PC-9 (cell line): ENCODE measurements around the gene ZNF2. TPM values are rescaled to one million over a fixed set of nuclear protein-coding genes. Genes with fewer than 3 reads are reported as not detected.

Experiments
- BruUV-seq: library from RNA; stranded (reverse); fragments of 400-500 nt; replicated peaks from 2 replicates; lab custom pipeline; 2021; lab: Mats Ljungman, UMichigan
- CTCF ChIA-PET: fragments of 300-600 bp; sonication (Branson Sonifier 250); formaldehyde crosslinking; loops from one replicate; lab custom pipeline; 2022; ENCODE audit warnings: antibody characterized with exemption; lab: Charles Lee
- POLR2A ChIA-PET: fragments of 300-600 bp; sonication (Branson Sonifier 250); formaldehyde crosslinking; loops from one replicate; lab custom pipeline; 2022; ENCODE audit warnings: antibody characterized with exemption; ENCODE audit not compliant: unreplicated experiment; lab: Charles Lee
- DNase-seq, 2 experiments: peaks; one replicate each; pipeline versions ENCODE4 v3.0.0 to v3.0.0-alpha.2; 2015 to 2022; ENCODE audit warnings: mixed read lengths in 1 of 2
- H2AFZ ChIP-seq: fragments of 200-600 bp; sonication (generic); 2 replicates; pipeline ENCODE4 v1.8.1; 2017; ENCODE audit warnings: antibody characterized with exemption
- H3F3A ChIP-seq: fragments of 200-600 bp; sonication (generic); 2 replicates; pipeline ENCODE4 v1.8.1; 2017; ENCODE audit warnings: antibody characterized with exemption, mild to moderate bottlenecking, low read depth; ENCODE audit not compliant: insufficient read depth
- H3K27ac ChIP-seq: fragments of 200-600 bp; sonication (generic); 2 replicates; pipeline ENCODE4 v1.6.1; 2016; ENCODE audit warnings: mixed run types
- H3K27me3 ChIP-seq: fragments of 200-600 bp; sonication (generic); 2 replicates; pipeline ENCODE4 v1.6.1; 2016; ENCODE audit warnings: low read depth, mixed run types; ENCODE audit not compliant: insufficient read depth
- H3K36me3 ChIP-seq: fragments of 200-600 bp; sonication (generic); 2 replicates; pipeline ENCODE4 v1.6.1; 2016; ENCODE audit warnings: low read depth, mixed run types
- H3K4me1 ChIP-seq: fragments of 200-600 bp; sonication (generic); replicated peaks from 2 replicates; pipeline ENCODE4 v1.6.1; 2016; ENCODE audit warnings: mixed run types; ENCODE audit not compliant: insufficient read depth
- H3K4me2 ChIP-seq: fragments of 200-600 bp; sonication (generic); 2 replicates; pipeline ENCODE4 v1.6.1; 2017; ENCODE audit warnings: mixed run types
- H3K4me3 ChIP-seq: fragments of 200-600 bp; sonication (generic); 2 replicates; pipeline ENCODE4 v1.6.1; 2016; ENCODE audit warnings: mixed run types
- H3K79me2 ChIP-seq: fragments of 200-600 bp; sonication (generic); 2 replicates; pipeline ENCODE4 v1.6.1; 2017; ENCODE audit warnings: low read depth, mixed run types
- H3K9me2 ChIP-seq: fragments of 200-600 bp; sonication (generic); 2 replicates; pipeline ENCODE4 v1.8.1; 2017; ENCODE audit warnings: mild to moderate bottlenecking; ENCODE audit not compliant: insufficient read depth
- H3K9me3 ChIP-seq: fragments of 200-600 bp; sonication (generic); 2 replicates; pipeline ENCODE4 v1.8.1; 2016; ENCODE audit warnings: low read depth; ENCODE audit not compliant: insufficient read depth
- H4K20me1 ChIP-seq: fragments of 200-600 bp; sonication (generic); 2 replicates; pipeline ENCODE4 v1.8.1; 2017; ENCODE audit not compliant: insufficient read depth
- CTCF ChIP-seq: fragments of 200-600 bp; sonication (generic); conservative IDR thresholded peaks from 2 replicates; pipeline ENCODE4 v1.6.1; 2017; ENCODE audit warnings: mixed run types, antibody characterized with exemption, mild to moderate bottlenecking, moderate library complexity
- EZH2 ChIP-seq: fragments of 200-600 bp; sonication (generic); IDR thresholded peaks from 2 replicates; pipeline ENCODE4 v1.8.0; 2017; ENCODE audit warnings: antibody characterized with exemption, low read depth
- intact Hi-C: fragments of 100-400 bp; cut with micrococcal nuclease; formaldehyde crosslinking; loops from one replicate; pipeline ENCODE4 v1.10.0; 2022; ENCODE audit not compliant: unreplicated experiment
- total RNA-seq: library from RNA; stranded (reverse); gene quantifications from 2 replicates; pipeline ENCODE4 v1.2.3, GENCODE V29; 2021

ZNF2 gene
- total RNA-seq, 1 experiment from 2014 or later: 4.9 TPM

- TF ChIP-seq EZH2: no peak
- TF ChIP-seq CTCF: no peak
Observed at GRCh38 chr2:95206096-95206495, 40.5 kb downstream of the ZNF2 start.

DNA sequence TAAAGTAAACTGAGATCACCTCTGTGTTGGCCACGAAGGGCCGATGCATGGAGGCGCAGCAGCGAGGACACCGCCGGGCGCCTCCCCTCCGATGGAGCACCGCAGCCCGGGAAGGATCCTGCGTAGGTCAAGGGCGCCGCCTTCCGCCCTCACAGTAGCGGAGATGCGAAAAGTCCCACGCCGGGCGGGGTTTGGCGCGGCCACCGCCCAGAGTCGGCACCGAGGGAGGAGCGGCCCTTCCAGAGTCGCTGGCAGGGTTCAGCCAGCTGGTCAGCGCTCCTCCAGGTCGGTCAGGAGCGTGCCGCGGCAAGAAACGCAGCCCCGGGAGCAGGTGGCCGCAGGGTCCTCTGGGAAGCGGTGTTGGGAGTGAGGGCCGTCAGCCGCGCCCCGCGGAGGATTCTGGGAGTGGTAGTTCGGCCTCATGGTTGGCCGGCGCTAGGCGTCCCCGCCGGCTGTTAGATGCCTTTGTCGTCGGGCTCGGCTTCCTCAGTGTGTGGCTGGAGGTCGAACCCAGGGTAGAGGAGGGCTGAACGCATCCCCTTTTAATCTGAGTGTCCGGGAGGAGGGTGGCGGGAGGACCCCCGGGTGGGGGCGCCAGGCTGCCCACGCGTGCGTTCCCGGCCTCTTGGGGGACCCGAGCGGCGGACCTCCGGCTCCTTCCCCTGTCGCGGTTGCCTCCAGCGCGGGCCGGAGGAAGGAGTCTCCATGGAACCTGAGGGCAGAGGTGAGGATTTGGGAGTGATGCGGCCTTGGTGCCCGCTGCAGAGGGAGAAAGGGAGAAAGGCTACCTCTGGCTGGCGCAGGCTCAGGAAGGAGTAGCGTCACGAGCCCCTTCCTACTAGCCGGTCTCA lies 41.7 kb downstream of the ZNF2 start, which contains the start of gene ZNF892:
Gene ZNF892, plus strand, starts transcription at position 411 of the 851 bp plus-strand sequence. Its CDS starts 295 bp downstream, at position 706.
- H3K9me3 ChIP-seq: peaks cover 41% of the 10 kb centered on the region
- H3K4me2 ChIP-seq: peak within 1 kb of the TSS; percentile 84
- no peaks in the 10 kb centered on the region for H3K79me2 ChIP-seq
- TSS peak; percentile 67 for BruUV-seq
- H3K27ac ChIP-seq: no peak within 1 kb of the TSS
- ChIA-PET POLR2A (no interaction called here), CTCF (interaction anchor here (0.6 kb wide), 1 partner anchor 33 kb away, joined by 4 read pairs; no protein-coding TSS in a partner anchor)
- intact Hi-C loops: loop anchor here (10.0 kb wide), 1 partner anchor 333 kb away; the partner anchor contains the start of gene TEKT4
- no peaks in the 10 kb centered on the region for H3F3A ChIP-seq
- no peaks in the 10 kb centered on the region for H3K9me2 ChIP-seq
- H3K4me3 ChIP-seq: peak within 1 kb of the TSS; percentile 63
- peaks cover 6% of the 10 kb centered on the region; the same call in 1 of the 2 replicates for H3K4me1 ChIP-seq
- H4K20me1 ChIP-seq: no peaks in the 10 kb centered on the region
- H2AFZ ChIP-seq: peak within 1 kb of the TSS; percentile 88
- H3K36me3 ChIP-seq: no peaks in the 10 kb centered on the region
- DNase-seq: peak; percentile 86 to 94
- TF ChIP-seq CTCF: peak; percentile 59
- no peak for TF ChIP-seq EZH2
- no peaks in the 10 kb centered on the region for H3K27me3 ChIP-seq

More at GRCh38 chr2:95206096-95206495, 40.5 kb downstream of the ZNF2 start:
- Histone ChIP-seq H3K27me3 (no peaks in the 10 kb centered on the region), H4K20me1 (no peaks in the 10 kb centered on the region), H3K4me2 (peak overlapping the region; percentile 84), H3K4me1 (peaks cover 6% of the 10 kb centered on the region; the same call in 1 of the 2 replicates), H3K36me3 (no peaks in the 10 kb centered on the region), H3K9me3 (peaks cover 34% of the 10 kb centered on the region), H3F3A (no peaks in the 10 kb centered on the region), H3K9me2 (no peaks in the 10 kb centered on the region), H3K79me2 (no peaks in the 10 kb centered on the region), H2AFZ (no peak overlapping the region), H3K27ac (no peak overlapping the region), H3K4me3 (peak overlapping the region; percentile 63; the same call in 1 of the 2 replicates)
- CTCF ChIA-PET: no interaction called here
- no TSS peak for BruUV-seq
- intact Hi-C loops: loop anchor here (10.0 kb wide), 1 partner anchor 331 kb away; the partner anchor contains the start of gene TEKT4
- DNase-seq: no peak
- POLR2A ChIA-PET: no interaction called here

DNA sequence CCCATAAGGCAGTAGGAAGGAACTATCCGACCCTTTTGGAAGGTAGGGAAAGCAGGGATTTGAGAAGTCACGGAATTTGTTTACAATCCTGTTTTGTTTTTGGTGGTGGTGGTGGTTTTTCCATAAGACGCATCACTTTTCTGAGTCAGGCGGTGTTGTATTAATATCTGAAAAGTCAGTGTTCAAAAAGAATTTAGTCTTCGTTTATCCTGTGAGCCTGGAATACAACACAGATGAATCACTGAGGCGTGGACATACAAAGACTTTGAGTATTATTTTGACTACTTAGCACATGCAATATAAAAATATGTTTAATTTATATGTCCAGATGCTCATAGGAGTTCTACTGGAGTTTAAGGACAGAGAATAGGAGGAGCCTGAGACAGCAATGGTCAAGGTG lies 42.5 kb downstream of the ZNF2 start:
- CTCF ChIA-PET: no interaction called here
- no peaks in the 10 kb centered on the region for H3K36me3 ChIP-seq
- no TSS peak for BruUV-seq
- DNase-seq: no peak
- no peaks in the 10 kb centered on the region for H3K79me2 ChIP-seq
- POLR2A ChIA-PET: no interaction called here
- peak overlapping the region; percentile 63; the same call in 1 of the 2 replicates for H3K4me3 ChIP-seq
- H3F3A ChIP-seq: no peaks in the 10 kb centered on the region
- no peaks in the 10 kb centered on the region for H3K27me3 ChIP-seq
- peaks cover 48% of the 10 kb centered on the region for H3K9me3 ChIP-seq
- H3K4me2 ChIP-seq: peak overlapping the region; percentile 84; the same call in 1 of the 2 replicates
- H3K9me2 ChIP-seq: no peaks in the 10 kb centered on the region
- H3K4me1 ChIP-seq: peaks cover 6% of the 10 kb centered on the region; the same call in 1 of the 2 replicates
- TF ChIP-seq CTCF: no peak
- no peak for TF ChIP-seq EZH2
- intact Hi-C loops: loop anchor here (10.0 kb wide), 1 partner anchor 333 kb away; the partner anchor contains the start of gene TEKT4
- H4K20me1 ChIP-seq: no peaks in the 10 kb centered on the region
- no peak overlapping the region for H2AFZ ChIP-seq
- no peak overlapping the region for H3K27ac ChIP-seq
